ENCODE data around the gene MAGI2.
"Not testable (repeated sequence)": the region's sequence is repeated elsewhere in the genome, so short reads cannot be mapped to it uniquely, and the experiment has no call there.

MAGI2 gene

GRCh38 chr7:79157281-79157680, 296.2 kb downstream of the MAGI2 start:
- no peak for DNase-seq (ENCODE audit: low read depth in 2 of 2)

GRCh38 chr7:79149831-79150230, 303.6 kb downstream of the MAGI2 start:
- DNase-seq (ENCODE audit: low read depth in 2 of 2) = no peak

GRCh38 chr7:79142706-79143105, 310.8 kb downstream of the MAGI2 start:
- no peak for DNase-seq (ENCODE audit: low read depth in 2 of 2)

DNA sequence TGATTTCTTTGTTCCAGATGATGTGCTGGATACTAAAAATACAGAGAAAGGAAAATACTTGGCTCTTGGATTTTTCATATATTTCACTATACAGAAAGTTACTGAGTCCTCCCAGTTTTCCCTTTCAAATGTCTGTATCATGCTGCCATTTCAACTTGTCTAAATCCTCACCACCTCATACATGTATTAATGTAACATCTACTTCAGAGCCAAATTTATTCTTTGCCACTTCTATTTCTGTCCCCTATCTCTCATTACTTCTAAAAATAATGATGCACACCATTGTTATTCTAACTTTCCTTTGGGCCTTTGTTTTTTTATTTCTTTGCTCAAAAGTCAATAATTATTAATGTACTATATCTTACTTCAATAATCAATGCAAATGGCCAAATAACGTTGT, 312.2 kb downstream of the MAGI2 start:
- DNase-seq (ENCODE audit: low read depth in 2 of 2) = no peak

- no peak for DNase-seq (ENCODE audit: low read depth in 2 of 2)
Observed at GRCh38 chr7:79137942-79138341, 315.5 kb downstream of the MAGI2 start.

DNA sequence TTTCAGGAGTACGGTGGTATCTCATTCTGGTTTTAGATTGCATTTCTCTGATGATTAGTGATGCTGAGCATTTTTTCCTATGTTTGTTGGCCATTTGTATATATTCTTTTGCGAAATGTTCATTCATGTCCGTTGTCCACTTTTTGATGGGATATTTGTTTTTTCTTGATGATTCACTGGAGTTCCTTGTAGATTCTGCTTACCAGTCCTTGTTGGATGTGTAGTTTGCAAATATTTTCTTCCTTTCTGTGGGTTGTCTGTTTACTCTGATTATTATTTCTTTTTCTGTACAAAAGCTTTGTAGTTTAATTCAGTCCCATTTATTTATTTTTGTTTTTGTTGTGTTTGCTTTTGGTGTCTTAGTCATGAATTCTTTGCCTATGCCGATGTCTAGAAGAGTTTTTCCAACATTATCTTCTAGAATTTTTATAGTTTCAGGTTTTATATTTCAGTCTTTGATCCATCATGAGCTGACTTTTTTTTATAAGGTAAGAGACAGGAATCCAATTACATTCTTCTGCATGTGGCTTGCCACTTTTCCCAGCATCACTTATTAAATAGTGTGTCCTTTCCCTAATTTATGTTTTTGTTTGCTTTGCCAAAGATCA, 320.5 kb downstream of the MAGI2 start:
- DNase-seq (ENCODE audit: low read depth in 2 of 2) = no peak

GRCh38 chr7:79130715-79131114, 322.8 kb downstream of the MAGI2 start:
- no peak for DNase-seq (ENCODE audit: low read depth in 2 of 2)

GRCh38 chr7:79124331-79124730, 329.1 kb downstream of the MAGI2 start:
- DNase-seq (ENCODE audit: low read depth in 2 of 2) = no peak

DNA sequence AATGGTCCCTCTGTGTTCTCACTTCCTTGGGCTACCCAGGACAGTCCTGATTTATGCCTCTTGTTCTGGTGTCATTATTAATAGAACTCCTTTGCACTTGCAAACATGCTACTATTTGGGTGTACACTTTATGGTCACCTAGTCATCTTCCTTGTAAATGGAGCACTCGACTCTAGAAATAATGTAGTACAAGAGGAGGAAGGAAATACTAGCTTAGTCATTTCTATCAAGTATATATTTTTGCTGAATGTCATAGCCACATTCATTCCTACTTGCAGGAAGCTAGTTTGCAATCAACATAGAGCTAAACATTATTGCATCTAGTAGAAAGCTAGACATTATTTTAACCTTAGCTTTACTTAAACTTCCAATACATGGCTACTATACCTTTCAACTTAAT, 335.3 kb downstream of the MAGI2 start:
- no peak for DNase-seq (ENCODE audit: low read depth in 2 of 2)

DNA sequence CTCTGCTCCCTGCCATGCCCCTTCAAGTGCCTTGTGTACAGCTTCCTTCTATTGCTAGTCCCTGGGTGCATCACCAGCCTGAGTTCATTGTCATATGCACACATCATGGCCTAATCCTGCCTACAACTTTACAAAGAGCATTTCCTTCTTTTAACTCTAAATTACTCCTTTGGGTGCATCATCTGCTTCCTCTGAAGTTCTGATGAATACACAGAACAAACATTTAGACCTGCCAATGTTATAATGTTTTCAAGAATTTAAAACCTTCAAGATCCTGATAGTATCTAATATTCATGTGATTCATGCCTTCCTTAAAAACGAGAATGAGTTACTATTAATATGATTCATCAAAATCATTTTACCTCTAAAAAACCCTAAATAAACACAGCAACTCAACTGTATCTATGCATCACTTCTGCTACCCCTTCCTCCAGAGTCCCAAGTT, 357.1 kb downstream of the MAGI2 start:
- DNase-seq (ENCODE audit: low read depth in 2 of 2) = no peak

GRCh38 chr7:79093421-79093820, 360.0 kb downstream of the MAGI2 start:
- DNase-seq (ENCODE audit: low read depth in 2 of 2) = no peak

- DNase-seq (ENCODE audit: low read depth in 2 of 2) = no peak
Observed at GRCh38 chr7:79091661-79092060, 361.8 kb downstream of the MAGI2 start.

DNA sequence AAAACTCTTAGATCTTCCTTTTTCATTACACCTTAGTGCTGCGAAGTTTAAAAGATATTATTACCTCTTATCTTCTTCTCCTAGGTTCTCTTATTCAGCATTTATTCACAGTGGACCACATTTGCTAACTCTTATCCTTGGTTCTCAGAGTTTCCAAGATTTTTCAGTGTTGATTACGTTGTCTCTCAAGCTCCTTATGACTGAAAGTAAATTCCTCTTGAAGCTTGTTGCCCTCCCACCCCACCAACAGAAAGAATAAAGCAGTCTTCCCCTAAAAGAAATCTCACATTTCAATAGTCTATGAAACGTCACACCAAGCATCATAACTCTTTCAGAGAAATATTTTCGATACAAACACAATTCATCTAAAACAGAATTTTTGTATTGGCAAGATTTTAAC, 362.5 kb downstream of the MAGI2 start:
- no peak for DNase-seq (ENCODE audit: low read depth in 2 of 2)

GRCh38 chr7:79090543-79090942, 362.9 kb downstream of the MAGI2 start:
- DNase-seq (ENCODE audit: low read depth in 2 of 2) = no peak

DNA sequence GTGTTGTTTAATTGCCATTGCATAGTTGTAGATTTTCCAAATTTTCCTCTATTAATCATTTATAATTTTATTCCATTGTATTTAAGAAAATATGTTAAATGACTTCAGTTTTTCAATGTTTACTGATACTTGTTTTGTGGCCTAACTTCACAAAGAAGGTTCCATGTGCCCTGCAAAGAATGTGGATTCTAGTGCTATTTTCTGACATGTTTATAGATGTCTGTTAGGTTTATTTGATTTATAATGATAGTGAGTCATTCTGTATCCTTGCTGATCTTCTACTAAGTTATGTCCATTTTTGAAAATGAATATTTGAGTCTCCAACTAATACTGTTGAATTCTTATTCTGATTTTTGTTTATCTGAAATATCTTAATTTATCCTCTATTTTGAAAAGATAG, 369.0 kb downstream of the MAGI2 start:
- no peak for DNase-seq (ENCODE audit: low read depth in 2 of 2)

DNA sequence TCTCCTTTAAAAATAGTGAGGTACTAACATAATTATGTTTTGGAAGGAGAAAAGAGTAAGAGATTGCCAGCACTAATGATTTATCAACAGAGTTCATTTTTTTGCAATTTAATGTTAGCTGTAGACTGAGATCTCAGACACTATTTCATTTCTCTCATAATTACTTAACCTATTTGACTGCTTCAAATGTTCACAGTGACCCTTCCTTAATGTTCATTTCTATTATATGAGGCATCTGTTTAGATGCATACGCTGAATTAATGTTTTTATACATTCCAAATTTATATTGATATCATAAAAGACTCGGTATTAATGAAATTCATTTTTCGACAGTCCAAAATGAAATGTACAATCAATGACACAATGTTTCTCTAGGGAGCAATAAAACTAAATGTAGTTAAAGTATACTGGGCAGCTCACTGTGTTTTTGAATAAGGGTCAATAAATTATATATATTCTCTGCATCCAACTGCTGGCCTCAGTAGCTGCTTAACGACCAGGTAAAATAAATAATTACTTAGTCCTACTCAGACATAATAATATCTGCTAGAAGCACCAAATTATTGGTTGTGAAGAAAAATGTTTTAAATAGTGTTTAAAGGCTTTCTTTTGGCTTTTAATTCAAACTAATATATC, 373.4 kb downstream of the MAGI2 start:
- DNase-seq (ENCODE audit: low read depth in 2 of 2) = no peak

GRCh38 chr7:79078273-79078672, 375.2 kb downstream of the MAGI2 start:
- no peak for DNase-seq (ENCODE audit: low read depth in 2 of 2)

DNA sequence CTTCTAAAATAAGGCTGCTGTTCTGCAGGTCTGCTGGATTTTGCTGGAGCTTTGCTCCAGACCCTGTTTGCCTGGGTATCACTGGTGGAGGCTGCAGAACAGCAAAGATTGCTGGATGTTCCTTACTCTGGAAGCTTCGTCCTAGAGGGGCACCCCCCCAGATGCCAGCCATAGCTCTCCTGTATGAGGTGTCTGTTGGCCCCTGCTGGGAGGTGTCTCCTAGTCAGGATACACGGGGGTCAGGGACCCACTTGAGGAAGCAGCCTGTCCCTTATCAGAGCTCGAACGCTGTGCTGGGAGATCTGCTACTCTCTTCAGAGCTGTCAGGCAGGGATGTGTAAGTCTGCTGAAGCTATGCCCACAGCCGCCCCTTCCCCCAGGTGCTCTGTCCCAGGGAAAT, 382.3 kb downstream of the MAGI2 start:
- DNase-seq (ENCODE audit: low read depth in 2 of 2) = not testable (repeated sequence)

DNA sequence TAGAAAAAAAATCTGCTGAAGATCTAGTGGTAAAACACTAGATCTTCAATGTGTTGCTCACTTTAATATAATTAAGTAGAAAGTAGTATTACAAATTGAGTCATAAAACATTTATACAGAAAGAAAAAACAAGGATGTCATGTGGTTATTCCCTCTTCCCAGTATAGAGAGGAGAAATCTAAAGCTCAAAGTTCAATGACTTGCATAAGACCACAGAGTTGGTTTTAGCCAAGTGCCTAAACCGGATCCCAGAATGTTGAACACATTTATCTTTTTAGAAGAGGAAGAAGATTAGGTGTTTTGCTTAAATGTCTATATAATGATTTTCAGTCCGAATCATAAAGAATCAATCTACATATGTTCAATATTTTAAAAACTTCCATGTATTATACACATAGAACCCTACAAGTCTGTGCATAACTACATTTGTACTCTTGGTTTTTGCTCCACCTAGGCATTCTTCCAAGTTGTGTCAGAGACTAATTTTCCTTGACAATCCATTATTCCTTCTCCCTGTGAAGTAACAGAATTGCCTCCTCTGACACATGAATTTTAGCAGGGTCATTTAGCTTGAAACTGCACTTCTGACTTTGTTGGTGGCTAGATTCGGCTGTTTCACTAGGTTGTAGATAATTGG, 389.2 kb downstream of the MAGI2 start:
- DNase-seq (ENCODE audit: low read depth in 2 of 2) = no peak

DNA sequence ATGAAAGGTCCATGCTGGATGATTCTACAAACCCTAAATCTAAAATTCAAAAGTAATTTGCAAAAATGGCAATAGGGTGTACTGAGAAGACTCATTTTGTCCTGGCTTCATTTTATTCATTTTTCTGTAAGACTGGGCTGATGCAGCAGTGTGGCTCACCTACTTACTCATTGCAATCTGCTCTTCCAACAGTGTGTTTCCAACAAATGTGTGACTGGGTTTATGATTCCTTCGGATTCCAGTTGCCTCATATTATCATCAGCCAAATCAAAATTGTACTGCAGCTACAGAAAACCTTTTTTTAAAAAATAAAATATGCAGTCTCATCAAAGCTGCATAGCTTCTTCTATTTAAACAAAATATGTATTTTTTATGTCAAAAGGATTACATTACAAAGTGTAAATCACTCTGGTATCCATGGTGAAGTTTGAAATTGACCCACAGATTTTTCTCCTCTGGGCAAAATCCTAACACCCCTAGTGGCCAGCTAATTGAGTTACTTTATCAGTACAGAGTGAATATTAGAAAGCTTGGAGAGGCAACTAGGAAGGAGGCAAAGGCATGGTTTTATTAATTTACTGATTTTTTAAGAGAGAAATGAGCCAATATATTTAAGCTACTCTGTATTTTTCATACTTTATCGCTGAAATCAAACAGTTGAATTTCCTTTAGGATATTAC, 390.3 kb downstream of the MAGI2 start:
- no peak for DNase-seq (ENCODE audit: low read depth in 2 of 2)

DNA sequence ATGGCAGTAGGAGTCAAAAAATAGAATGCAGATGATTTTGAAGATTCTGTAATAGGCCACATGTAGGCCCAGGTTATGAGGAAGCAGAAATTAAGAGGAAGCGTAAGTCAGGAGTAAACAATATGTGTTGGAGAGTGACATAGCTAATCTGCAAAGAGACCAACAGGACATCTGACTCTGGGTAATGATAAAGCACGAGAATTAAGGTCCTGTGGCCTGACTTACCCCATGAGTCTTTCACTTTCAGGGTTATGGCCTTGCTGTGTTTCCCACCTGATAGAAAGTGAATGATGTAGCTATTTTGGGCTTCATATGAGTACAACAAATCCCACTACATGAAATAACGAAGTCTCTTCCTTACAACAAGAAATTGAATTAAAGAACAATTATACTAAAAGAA, 393.0 kb downstream of the MAGI2 start:
- no peak for DNase-seq (ENCODE audit: low read depth in 2 of 2)

GRCh38 chr7:79055722-79056415, 397.6 kb downstream of the MAGI2 start:
- no peak for DNase-seq (ENCODE audit: low read depth in 2 of 2)

All from stimulated activated CD8-positive, alpha-beta memory T cell treated with anti-CD3 and anti-CD28 coated beads, Interleukin-7, amount 100 ng/mL, for 4 hours (primary cell).